Measurements from ENCODE around the gene VWC2L.

VWC2L gene

GRCh38 chr2:214601852-214602633 is 191.2 kb downstream of the VWC2L start:
- DNase-seq, result no peak

DNA sequence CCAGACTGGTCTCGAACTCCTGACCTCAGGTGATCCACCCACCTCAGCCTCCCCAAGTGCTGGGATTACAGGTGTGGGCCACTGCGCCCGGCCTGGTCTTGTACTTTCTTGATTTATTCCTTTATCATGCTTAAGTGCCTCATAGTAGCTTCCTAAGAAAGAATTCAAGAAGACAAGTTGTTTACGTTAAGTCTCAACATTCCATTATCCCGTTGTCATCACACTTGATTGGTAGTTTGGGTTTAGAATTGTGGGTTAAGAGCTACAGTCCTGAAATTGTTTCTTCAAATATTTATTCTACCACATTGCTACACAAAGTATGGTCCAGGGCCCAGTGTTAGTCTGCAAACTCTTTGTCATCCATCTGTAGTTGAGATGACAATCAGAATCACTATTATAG is 194.0 kb downstream of the VWC2L start:
- no peak for DNase-seq

- no peak for DNase-seq
These were observed 196.2 kb downstream of the VWC2L start for GRCh38 chr2:214607051-214607450.

GRCh38 chr2:214611015-214611414 is 200.2 kb downstream of the VWC2L start:
- no peak for DNase-seq

- DNase-seq, result no peak
These were observed 213.4 kb downstream of the VWC2L start for GRCh38 chr2:214624166-214624760.

DNA sequence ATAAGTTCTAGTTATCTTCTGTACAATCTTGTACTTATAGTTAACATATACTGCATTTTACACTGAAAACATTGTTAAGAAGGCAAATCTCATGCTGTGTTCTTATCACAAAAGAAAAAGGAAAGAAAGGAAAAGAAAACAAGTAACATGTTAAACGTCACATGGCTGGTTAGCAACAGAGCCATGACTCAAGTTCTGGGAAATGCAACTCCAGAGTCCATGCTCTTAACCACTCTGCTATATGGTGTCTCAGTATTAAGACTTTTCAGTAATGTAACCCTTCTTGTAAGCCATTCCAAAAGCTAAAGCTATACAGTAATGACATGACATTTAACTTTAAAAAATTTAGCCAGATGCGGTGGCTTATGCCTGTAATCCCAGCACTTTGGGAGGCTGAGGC is 217.2 kb downstream of the VWC2L start:
- no peak for DNase-seq

Data from bone marrow (tissue), 2 donors.